ENCODE data around the gene PRR11. TPM values are rescaled to one million over a fixed set of nuclear protein-coding genes. Genes with fewer than 3 reads are reported as not detected.

The PRR11 gene
- total and polyA plus RNA-seq, 2 of the 4 experiments (the other 2 are of a cell fraction): 8.6 to 24.0 TPM

GRCh38 chr17:59111539-59111938 lies 44.0 kb upstream of the PRR11 start:
- no peaks in the 10 kb centered on the region for H3K27me3 ChIP-seq (ENCODE audit: control insufficient read depth, insufficient read depth, low read length)
- H3K36me3 ChIP-seq (ENCODE audit: control insufficient read depth, insufficient read depth, low read length): 0 out of 2 replicates have a peak, but pooled peaks cover 5% of the 10 kb centered on the region
- H3K9me3 ChIP-seq (ENCODE audit: control insufficient read depth, insufficient read depth, low read length): no peaks in the 10 kb centered on the region
- H2BK120ac ChIP-seq (ENCODE audit: low read depth, low read length): no peak overlapping the region
- no peak overlapping the region for H2BK5ac ChIP-seq (ENCODE audit: low read depth, low read length, poor library complexity, severe bottlenecking)
- in situ Hi-C loops (cut with MboI; ENCODE audit: low sequenced_read_pairs): no loop called here
- no peak overlapping the region for H2AFZ ChIP-seq (replicated peaks; ENCODE audit: low read length, poor library complexity)
- POLR2A ChIA-PET (ENCODE audit: unreplicated experiment): no interaction called here
- no peak overlapping the region for H3K56ac ChIP-seq (ENCODE audit: extremely low read depth, insufficient read depth, low read length)
- WGBS, 2 experiments (ENCODE audit: extremely low coverage in 2 of 2, insufficient read length in 1 of 2): no CpG with 5 or more reads among the region's 3 CpGs
- DNase-seq (no peak), ATAC-seq (ENCODE audit: low read depth) (no peak)
- H3K4me1 ChIP-seq (ENCODE audit: control insufficient read depth, insufficient read depth, low read length): no peaks in the 10 kb centered on the region
- H3K4me3 ChIP-seq (ENCODE audit: insufficient read depth, low read depth, low read length): no peak overlapping the region
- no peak overlapping the region for H4K5ac ChIP-seq (ENCODE audit: low read depth, low read length)
- peaks cover 9 to 22% of the 10 kb centered on the region in 2 experiments; a peak in 3 of 4 replicates for H3K79me1 ChIP-seq (ENCODE audit: low read depth in 1 of 2, low read length in 2 of 2)
- no peak overlapping the region for H2AK9ac ChIP-seq (replicated peaks; ENCODE audit: low read depth, low read length, poor library complexity)
- no peak overlapping the region for H3K18ac ChIP-seq (ENCODE audit: low read depth, low read length)
- H3K23ac ChIP-seq (ENCODE audit: low read depth, low read length): no peak overlapping the region
- H4K8ac ChIP-seq (ENCODE audit: low read depth in 2 of 2, low read length in 2 of 2): no peak overlapping the region
- TF ChIP-seq RFX5 (IDR thresholded peaks at IDR 0.05; ENCODE audit: low read depth, low read length): no peak
- TF ChIP-seq CHD1 (IDR thresholded peaks at IDR 0.05; ENCODE audit: low read depth, low read length): no peak
- no peak for TF ChIP-seq CEBPB (IDR thresholded peaks at IDR 0.05; ENCODE audit: low read depth, low read length)
- TF ChIP-seq BHLHE40 (IDR thresholded peaks at IDR 0.05; ENCODE audit: low read depth, low read length): no peak
- TF ChIP-seq SMC3 (IDR thresholded peaks at IDR 0.05; ENCODE audit: low read depth, low read length): no peak
- TF ChIP-seq, protein P1, sequence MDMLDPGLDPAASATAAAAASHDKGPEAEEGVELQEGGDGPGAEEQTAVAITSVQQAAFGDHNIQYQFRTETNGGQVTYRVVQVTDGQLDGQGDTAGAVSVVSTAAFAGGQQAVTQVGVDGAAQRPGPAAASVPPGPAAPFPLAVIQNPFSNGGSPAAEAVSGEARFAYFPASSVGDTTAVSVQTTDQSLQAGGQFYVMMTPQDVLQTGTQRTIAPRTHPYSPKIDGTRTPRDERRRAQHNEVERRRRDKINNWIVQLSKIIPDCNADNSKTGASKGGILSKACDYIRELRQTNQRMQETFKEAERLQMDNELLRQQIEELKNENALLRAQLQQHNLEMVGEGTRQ (IDR thresholded peaks at IDR 0.05; ENCODE audit: low read depth, low read length): no peak
- TF ChIP-seq NFE2L2 (IDR thresholded peaks at IDR 0.05; ENCODE audit: low read depth, low read length): no peak
- no peak for TF ChIP-seq RAD21 (IDR thresholded peaks at IDR 0.05; ENCODE audit: low read length)
- TF ChIP-seq MXI1 (IDR thresholded peaks at IDR 0.05; ENCODE audit: borderline replicate concordance, low read depth, low read length): no peak
- no peak for TF ChIP-seq MAFK (IDR thresholded peaks at IDR 0.05; ENCODE audit: low read depth, low read length)
- TF ChIP-seq, protein P2, sequence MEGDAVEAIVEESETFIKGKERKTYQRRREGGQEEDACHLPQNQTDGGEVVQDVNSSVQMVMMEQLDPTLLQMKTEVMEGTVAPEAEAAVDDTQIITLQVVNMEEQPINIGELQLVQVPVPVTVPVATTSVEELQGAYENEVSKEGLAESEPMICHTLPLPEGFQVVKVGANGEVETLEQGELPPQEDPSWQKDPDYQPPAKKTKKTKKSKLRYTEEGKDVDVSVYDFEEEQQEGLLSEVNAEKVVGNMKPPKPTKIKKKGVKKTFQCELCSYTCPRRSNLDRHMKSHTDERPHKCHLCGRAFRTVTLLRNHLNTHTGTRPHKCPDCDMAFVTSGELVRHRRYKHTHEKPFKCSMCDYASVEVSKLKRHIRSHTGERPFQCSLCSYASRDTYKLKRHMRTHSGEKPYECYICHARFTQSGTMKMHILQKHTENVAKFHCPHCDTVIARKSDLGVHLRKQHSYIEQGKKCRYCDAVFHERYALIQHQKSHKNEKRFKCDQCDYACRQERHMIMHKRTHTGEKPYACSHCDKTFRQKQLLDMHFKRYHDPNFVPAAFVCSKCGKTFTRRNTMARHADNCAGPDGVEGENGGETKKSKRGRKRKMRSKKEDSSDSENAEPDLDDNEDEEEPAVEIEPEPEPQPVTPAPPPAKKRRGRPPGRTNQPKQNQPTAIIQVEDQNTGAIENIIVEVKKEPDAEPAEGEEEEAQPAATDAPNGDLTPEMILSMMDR (conservative IDR thresholded peaks at IDR 0.05; ENCODE audit: low read depth, low read length): no peak
- no peak overlapping the region for H2AK5ac ChIP-seq (ENCODE audit: low read depth, low read length)
- no peak overlapping the region for H2BK15ac ChIP-seq (ENCODE audit: low read depth, low read length)
- H3K9ac ChIP-seq (ENCODE audit: low read depth, low read length): no peak overlapping the region
- intact Hi-C loops (cut with micrococcal nuclease): no loop called here
- H3K4ac ChIP-seq (ENCODE audit: low read depth, low read length): no peak overlapping the region
- no peaks in the 10 kb centered on the region; the same call in 1 of the 2 replicates for H4K20me1 ChIP-seq (ENCODE audit: insufficient read depth, low read length)
- H4K91ac ChIP-seq (ENCODE audit: insufficient read depth, low read depth, low read length): no peak overlapping the region
- CTCF ChIA-PET: no interaction called here
- no peak overlapping the region for H3K14ac ChIP-seq (replicated peaks; ENCODE audit: low read depth, low read length)
- peaks cover 4% of the 10 kb centered on the region; the same call in 1 of the 2 replicates for H3K9me1 ChIP-seq (ENCODE audit: insufficient read depth, low read length)
- H3K4me2 ChIP-seq (ENCODE audit: low read depth, low read length): no peak overlapping the region
- BruUV-seq (replicated peaks): no TSS peak
- no peak overlapping the region for H3K27ac ChIP-seq (ENCODE audit: insufficient read depth, low read length)
- no peak overlapping the region for H2BK20ac ChIP-seq (ENCODE audit: low read depth, low read length)
- dilution Hi-C loops (cut with HindIII; ENCODE audit: low sequenced_read_pairs, unreplicated experiment): no loop called here
